Skeletal muscle tissue (tissue), 4 donors: ENCODE measurements around the gene SND1. TPM values are rescaled to one million over a fixed set of nuclear protein-coding genes. Genes with fewer than 3 reads are reported as not detected.

Source experiments
- H3K27ac ChIP-seq: one replicate; pipeline ENCODE4 v1.7.0; 2013; ENCODE audit warnings: mild to moderate bottlenecking, low read depth, low read length, inconsistent platforms
- H3K27me3 ChIP-seq, 3 donors: one replicate each; pipeline ENCODE4 v1.7.0; 2013; ENCODE audit warnings: low read length in 3 of 3; ENCODE audit not compliant: control insufficient read depth in 3 of 3, insufficient read depth in 3 of 3
- H3K36me3 ChIP-seq, 3 donors: one replicate each; pipeline ENCODE4 v1.7.0; 2013; ENCODE audit warnings: low read length in 3 of 3; ENCODE audit not compliant: control insufficient read depth in 3 of 3, insufficient read depth in 3 of 3
- H3K4me1 ChIP-seq, 3 donors: one replicate each; pipeline ENCODE4 v1.7.0; 2013; ENCODE audit warnings: low read length in 3 of 3, mild to moderate bottlenecking in 3 of 3; ENCODE audit not compliant: control insufficient read depth in 3 of 3, insufficient read depth in 3 of 3
- H3K4me3 ChIP-seq, 3 donors: one replicate each; pipeline ENCODE4 v1.7.0; 2013; ENCODE audit warnings: low read length in 3 of 3
- H3K9ac ChIP-seq, 3 donors: one replicate each; pipeline ENCODE4 v1.7.0; 2013; ENCODE audit warnings: low read length in 3 of 3, mild to moderate bottlenecking in 3 of 3, moderate library complexity in 2 of 3, low read depth in 1 of 3
- H3K9me3 ChIP-seq, 3 donors: one replicate each; pipeline ENCODE4 v1.7.0; 2013; ENCODE audit warnings: low read length in 3 of 3; ENCODE audit not compliant: control insufficient read depth in 3 of 3
- total RNA-seq: library from RNA; depleted of rRNA; stranded (reverse); fragments of >200 nt; gene quantifications from one replicate; pipeline ENCODE4 v1.2.3, GENCODE V29; 2014
- donor health status: Osteomylitis.

SND1 gene
- total RNA-seq, 1 donor from 2014 or later = 104 TPM

DNA sequence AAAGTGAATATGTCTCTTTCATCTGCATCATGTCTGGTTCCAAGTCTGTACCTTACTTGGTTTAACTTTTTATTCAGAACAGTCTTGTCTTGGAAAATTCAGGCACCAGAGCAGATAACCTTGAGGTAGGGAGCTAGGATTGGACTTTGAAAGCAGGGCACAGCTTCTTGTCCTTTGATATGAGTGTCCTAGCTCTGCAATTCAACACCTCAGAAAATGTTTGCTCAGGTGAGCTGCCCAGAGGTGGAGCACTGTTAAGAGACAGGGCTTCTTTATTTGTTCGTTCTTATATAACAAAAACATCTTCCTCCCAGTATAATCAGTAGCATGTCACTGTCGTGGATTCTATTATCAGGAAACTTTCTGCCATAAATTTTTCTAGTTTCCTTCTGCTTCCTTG, 260.9 kb downstream of the SND1 start:
- Histone ChIP-seq H3K36me3 (no peaks in the 10 kb centered on the region), H3K4me1 (no peaks in the 10 kb centered on the region), H3K9ac (no peak overlapping the region), H3K4me3 (no peak overlapping the region), H3K27ac (no peak overlapping the region), H3K27me3 (no peaks in the 10 kb centered on the region), H3K9me3 (no peaks in the 10 kb centered on the region)

DNA sequence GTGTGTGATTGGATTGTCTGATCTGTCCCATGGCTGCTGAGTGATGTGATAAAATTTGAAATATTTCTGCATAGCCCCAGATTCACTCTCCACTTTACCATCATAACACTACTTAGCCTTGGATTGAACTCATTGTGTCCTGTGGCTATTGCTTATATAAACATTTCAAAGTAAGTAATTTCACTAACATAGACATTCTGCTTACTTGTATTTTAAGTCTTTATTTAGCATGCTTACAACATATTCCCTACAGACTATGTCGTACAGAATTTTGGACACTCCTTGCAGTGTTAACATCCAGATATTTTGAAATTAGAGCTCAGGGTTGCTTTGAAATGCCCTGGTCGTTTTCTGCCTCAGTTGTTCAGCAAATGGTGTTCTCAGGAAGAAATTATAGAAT, 261.7 kb downstream of the SND1 start:
- H3K4me1 ChIP-seq = no peaks in the 10 kb centered on the region
- no peaks in the 10 kb centered on the region for H3K27me3 ChIP-seq
- no peak overlapping the region for H3K9ac ChIP-seq
- no peaks in the 10 kb centered on the region for H3K9me3 ChIP-seq
- H3K36me3 ChIP-seq = no peaks in the 10 kb centered on the region
- no peak overlapping the region for H3K4me3 ChIP-seq
- H3K27ac ChIP-seq = no peak overlapping the region

DNA sequence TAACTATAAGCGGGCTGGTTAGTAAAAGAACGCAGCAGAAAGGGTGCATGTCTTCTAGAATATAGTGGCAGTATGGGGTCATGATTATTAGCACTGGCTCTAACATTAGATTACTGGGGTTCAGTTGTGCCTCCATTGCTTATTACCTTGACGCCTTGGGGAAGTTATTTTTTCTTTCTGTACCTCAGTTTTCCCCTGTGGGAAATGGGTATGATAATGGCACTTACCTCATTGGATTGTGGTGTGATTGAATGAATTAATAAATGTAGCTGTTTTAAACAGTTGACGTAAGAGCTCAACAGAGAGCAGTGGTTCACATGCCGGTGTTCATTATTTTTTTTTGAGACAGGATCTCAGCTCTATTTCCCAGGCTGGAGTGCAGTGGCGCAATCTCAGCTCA, 262.7 kb downstream of the SND1 start:
- H3K27ac ChIP-seq = no peak overlapping the region
- H3K9me3 ChIP-seq = no peaks in the 10 kb centered on the region
- no peaks in the 10 kb centered on the region for H3K36me3 ChIP-seq
- no peaks in the 10 kb centered on the region for H3K4me1 ChIP-seq
- H3K4me3 ChIP-seq = no peak overlapping the region
- H3K9ac ChIP-seq = no peak overlapping the region
- H3K27me3 ChIP-seq = no peaks in the 10 kb centered on the region

DNA sequence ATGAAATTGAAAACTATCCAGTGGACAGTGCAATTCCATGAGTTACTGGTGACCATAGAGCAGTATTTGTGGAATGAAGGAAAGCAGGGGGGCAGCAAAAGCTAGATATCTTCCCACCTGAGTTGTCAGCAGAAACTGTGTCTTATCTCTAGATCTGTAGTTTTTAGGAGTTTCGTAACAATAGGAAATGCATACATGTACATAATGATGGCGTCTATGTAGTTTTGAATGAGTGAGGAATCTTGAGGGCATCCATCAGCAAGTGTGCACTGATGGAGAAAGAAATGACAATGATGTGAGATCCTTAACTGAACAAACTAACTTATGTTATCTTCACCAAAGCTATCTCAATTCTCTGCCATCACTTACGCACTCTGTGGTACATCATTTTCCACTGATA, 264.7 kb downstream of the SND1 start:
- Histone ChIP-seq H3K9me3 (no peaks in the 10 kb centered on the region), H3K4me3 (no peak overlapping the region), H3K27me3 (no peaks in the 10 kb centered on the region), H3K36me3 (no peaks in the 10 kb centered on the region), H3K27ac (no peak overlapping the region), H3K9ac (no peak overlapping the region), H3K4me1 (no peaks in the 10 kb centered on the region)

DNA sequence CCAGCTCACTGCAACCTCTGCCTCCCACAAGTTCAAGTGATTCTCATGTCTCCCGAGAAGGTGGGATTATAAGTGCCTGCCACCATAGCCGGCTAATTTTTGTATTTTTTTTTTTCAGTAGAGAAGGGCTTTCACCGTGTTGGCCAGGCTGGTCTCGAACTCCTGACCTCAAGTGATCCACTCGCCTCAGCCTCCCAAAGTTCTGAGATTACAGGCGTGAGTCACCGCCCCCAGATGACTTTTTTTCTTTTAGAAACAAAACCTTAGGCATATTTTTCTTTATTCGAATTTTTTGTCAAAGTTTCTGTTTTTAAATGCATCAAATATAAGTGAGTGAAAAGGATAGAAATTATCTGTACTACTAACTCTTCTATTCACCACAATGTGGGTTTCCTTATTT, 266.1 kb downstream of the SND1 start:
- H3K4me1 ChIP-seq = no peaks in the 10 kb centered on the region
- H3K36me3 ChIP-seq = no peaks in the 10 kb centered on the region
- no peak overlapping the region for H3K27ac ChIP-seq
- no peak overlapping the region for H3K4me3 ChIP-seq
- no peaks in the 10 kb centered on the region for H3K9me3 ChIP-seq
- H3K27me3 ChIP-seq = no peaks in the 10 kb centered on the region
- no peak overlapping the region for H3K9ac ChIP-seq

DNA sequence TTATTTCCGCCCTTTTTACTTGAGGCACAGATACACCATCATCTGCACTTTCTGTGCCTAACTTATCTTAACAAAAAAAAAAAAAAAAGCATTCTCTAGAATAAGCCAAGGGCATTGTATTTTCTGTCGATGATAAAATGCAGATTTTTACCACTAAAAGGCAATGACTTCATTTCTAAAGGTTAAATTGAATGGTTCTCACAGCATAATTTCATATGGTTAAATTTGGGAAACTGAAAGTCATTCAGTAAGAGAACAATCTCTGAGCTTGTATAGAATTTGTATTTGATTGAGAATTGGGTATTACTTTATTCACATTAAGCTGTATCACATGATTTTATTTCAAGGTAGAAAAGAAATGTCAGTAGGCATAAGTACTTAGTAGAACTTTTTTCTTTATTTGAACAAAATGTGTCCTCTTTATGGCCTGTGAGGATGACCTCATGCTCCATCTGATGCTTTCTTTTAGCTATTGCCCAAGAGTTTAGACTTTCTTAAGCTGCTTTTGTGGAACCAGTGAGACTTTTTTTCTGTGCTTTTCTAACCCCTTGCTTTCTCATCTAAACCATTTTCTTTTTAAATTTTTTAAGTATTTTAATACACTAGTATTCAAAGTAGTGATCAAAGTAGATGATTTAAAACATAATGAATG, 268.9 kb downstream of the SND1 start:
- H3K27me3 ChIP-seq = no peaks in the 10 kb centered on the region
- no peak overlapping the region for H3K27ac ChIP-seq
- H3K9me3 ChIP-seq = no peaks in the 10 kb centered on the region
- H3K4me3 ChIP-seq = no peak overlapping the region
- H3K36me3 ChIP-seq = no peaks in the 10 kb centered on the region
- H3K9ac ChIP-seq = no peak overlapping the region
- no peaks in the 10 kb centered on the region for H3K4me1 ChIP-seq

DNA sequence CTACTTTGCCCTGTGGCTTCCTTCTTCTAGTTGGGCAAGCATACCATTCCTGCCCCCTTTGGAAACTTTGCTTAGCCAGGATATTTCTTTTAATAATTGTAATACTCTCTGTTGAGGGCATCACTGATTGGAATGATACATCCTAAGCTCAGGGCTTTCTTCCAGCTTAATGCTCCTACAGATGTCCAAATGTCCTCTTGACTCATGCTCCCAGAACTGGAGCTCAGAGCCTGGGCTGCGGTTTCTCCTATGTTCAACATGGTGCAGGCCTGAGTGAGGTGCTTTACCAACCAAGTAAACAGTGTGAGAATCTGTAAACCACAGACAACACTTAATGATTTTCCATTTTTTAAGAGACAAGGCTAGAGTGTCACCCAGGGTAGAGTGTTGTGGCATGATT, 270.7 kb downstream of the SND1 start:
- Histone ChIP-seq H3K9me3 (no peaks in the 10 kb centered on the region), H3K4me3 (no peak overlapping the region), H3K36me3 (no peaks in the 10 kb centered on the region), H3K4me1 (no peaks in the 10 kb centered on the region), H3K27me3 (no peaks in the 10 kb centered on the region), H3K27ac (no peak overlapping the region), H3K9ac (no peak overlapping the region)

DNA sequence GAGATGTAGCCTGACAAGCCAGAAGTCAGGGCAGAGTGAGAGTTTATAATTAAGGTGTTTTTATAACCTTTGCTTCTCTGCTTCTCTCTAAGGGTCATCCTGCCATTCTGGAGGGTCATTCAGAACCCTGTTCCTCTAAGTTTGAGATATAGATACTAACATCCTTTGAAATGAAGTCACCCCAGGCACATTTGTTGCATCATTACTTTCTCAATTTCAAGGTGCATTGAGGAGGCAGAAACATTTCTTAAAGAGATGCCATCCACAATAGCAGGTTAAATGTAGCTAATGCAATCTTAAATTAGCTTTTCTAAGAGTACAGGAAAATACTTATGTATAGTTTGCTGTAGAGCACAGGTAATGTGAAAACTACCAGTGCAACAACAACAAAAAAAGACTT, 272.9 kb downstream of the SND1 start:
- Histone ChIP-seq H3K4me1 (no peaks in the 10 kb centered on the region), H3K27me3 (no peaks in the 10 kb centered on the region), H3K9me3 (no peaks in the 10 kb centered on the region), H3K9ac (no peak overlapping the region), H3K4me3 (no peak overlapping the region), H3K27ac (no peak overlapping the region), H3K36me3 (peaks cover 0 to 10% (median 4%) of the 10 kb centered on the region in 3 donors)

DNA sequence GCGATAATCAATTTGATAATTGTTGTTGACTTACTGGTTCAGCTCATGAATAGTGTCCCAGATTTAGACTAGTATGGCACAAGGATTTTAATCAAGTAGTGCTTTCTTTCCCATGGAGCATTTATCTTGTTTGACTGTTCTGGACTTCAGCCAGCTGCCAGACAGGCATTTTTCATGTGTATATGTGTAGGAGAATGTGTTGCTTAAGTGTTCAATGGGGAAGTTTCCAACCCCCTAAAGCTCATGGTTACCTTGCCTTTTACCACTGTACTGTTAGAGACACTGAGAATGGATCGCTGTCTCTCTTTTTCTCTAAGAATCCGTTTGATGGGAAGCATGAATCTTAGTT, 275.3 kb downstream of the SND1 start:
- H3K27ac ChIP-seq = no peak overlapping the region
- H3K4me3 ChIP-seq = no peak overlapping the region
- no peaks in the 10 kb centered on the region for H3K4me1 ChIP-seq
- H3K36me3 ChIP-seq = peaks cover 2 to 15% (median 9%) of the 10 kb centered on the region in 3 donors
- no peaks in the 10 kb centered on the region for H3K27me3 ChIP-seq
- H3K9ac ChIP-seq = no peak overlapping the region
- no peaks in the 10 kb centered on the region for H3K9me3 ChIP-seq

DNA sequence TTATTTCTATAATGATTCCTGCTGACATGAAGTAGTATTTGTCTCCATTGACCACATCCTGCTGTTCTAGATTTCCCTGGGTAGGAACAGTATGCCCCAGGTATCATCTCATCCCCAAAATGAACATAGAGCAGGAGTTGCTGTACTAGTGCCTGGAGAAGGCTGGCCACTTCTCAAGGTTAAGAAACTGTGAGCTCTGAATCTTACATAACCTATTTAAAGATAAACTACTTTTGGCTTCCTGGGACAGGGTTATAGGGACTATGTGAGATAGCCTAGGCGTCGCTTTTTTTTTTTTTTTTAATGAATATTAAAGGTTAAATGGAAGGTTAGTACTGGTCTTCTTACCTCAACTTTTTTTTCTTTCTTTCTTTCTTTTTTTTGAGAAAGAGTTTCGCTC, 276.2 kb downstream of the SND1 start:
- Histone ChIP-seq H3K27me3 (no peaks in the 10 kb centered on the region), H3K36me3 (peaks cover 2 to 15% (median 9%) of the 10 kb centered on the region in 3 donors), H3K9ac (no peak overlapping the region), H3K27ac (no peak overlapping the region), H3K4me3 (no peak overlapping the region), H3K9me3 (no peaks in the 10 kb centered on the region), H3K4me1 (no peaks in the 10 kb centered on the region)

DNA sequence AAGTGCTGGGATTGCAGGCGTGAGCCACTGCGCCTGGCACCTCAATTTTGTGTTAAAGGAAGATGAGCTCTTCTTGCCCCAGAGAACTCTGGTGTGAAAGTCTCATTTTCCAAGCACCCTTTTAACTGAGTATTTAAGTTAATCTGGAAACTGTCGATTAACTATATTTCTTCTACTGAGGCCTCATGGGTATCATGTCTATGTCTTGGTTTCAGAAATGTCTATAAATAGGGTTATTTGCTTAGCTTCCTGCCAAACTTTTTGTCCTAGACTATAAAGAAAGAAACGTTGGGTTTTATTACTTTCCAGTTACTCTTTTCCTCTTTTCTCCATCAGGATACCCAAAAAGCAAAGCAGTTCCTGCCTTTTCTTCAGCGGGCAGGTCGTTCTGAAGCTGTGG, 276.9 kb downstream of the SND1 start:
- no peaks in the 10 kb centered on the region for H3K9me3 ChIP-seq
- peaks cover 2 to 15% (median 9%) of the 10 kb centered on the region in 3 donors for H3K36me3 ChIP-seq
- H3K9ac ChIP-seq = no peak overlapping the region
- H3K27me3 ChIP-seq = no peaks in the 10 kb centered on the region
- H3K27ac ChIP-seq = no peak overlapping the region
- H3K4me1 ChIP-seq = no peaks in the 10 kb centered on the region
- no peak overlapping the region for H3K4me3 ChIP-seq
